WTC11 (cell line): ENCODE measurements around the gene TBC1D22A. TPM values are rescaled to one million over a fixed set of nuclear protein-coding genes. Genes with fewer than 3 reads are reported as not detected.

Experiments used
- ATAC-seq: fragments of 200-7000 bp; cut with Tn5 transposase; 2 replicates; pipeline ENCODE4 v1.10.0; 2021; ENCODE audit warnings: mild to moderate bottlenecking, moderate library complexity
- CTCF ChIA-PET: fragments of 300-600 bp; sonication (Branson Sonifier 250); formaldehyde crosslinking; loops from one replicate; lab custom pipeline; 2021; ENCODE audit warnings: antibody characterized with exemption; lab: Charles Lee
- POLR2A ChIA-PET: fragments of 350-600 bp; sonication (Branson Sonifier 250); formaldehyde crosslinking; loops from one replicate; lab custom pipeline; 2021; ENCODE audit warnings: antibody characterized with exemption; lab: Charles Lee
- DNase-seq: peaks from one replicate; pipeline ENCODE4 v3.0.0; 2021; ENCODE audit warnings: low spot score
- H3K27ac Mint-ChIP-seq: 2 replicates; pipeline ENCODE4 v1.8.0; 2021; ENCODE audit warnings: mixed read lengths
- H3K27me3 Mint-ChIP-seq: 2 replicates; pipeline ENCODE4 v1.8.0; 2021; ENCODE audit warnings: low read depth, mild to moderate bottlenecking, moderate library complexity, mixed read lengths
- H3K36me3 Mint-ChIP-seq: 2 replicates; pipeline ENCODE4 v1.8.0; 2021; ENCODE audit warnings: mixed read lengths
- H3K4me1 Mint-ChIP-seq: 2 replicates; pipeline ENCODE4 v1.8.0; 2022; ENCODE audit warnings: mixed read lengths
- H3K4me3 Mint-ChIP-seq: 2 replicates; pipeline ENCODE4 v1.8.0; 2021; ENCODE audit warnings: mild to moderate bottlenecking, moderate library complexity, mixed read lengths
- H3K9me3 Mint-ChIP-seq: 2 replicates; pipeline ENCODE4 v1.8.0; 2021; ENCODE audit warnings: mixed read lengths
- ARID4B ChIP-seq: sonication (generic); formaldehyde crosslinking; IDR thresholded peaks from 2 replicates; pipeline ENCODE4 v1.8.0; 2023; ENCODE audit warnings: missing genetic modification reagents, mild to moderate bottlenecking, borderline replicate concordance
- CREB1 ChIP-seq: sonication (generic); formaldehyde crosslinking; IDR thresholded peaks from 2 replicates; pipeline ENCODE4 v1.8.0; 2023; ENCODE audit warnings: mild to moderate bottlenecking, missing genetic modification reagents
- EMX1 ChIP-seq: fragments of 250-450 bp; sonication (Bioruptor Pico); IDR thresholded peaks from 2 replicates; pipeline ENCODE4 v1.8.0; 2021; ENCODE audit warnings: mild to moderate bottlenecking
- FOXJ3 ChIP-seq: sonication (generic); formaldehyde crosslinking; IDR thresholded peaks from 2 replicates; pipeline ENCODE4 v1.9.0; 2021; ENCODE audit warnings: missing genetic modification reagents, mild to moderate bottlenecking, borderline replicate concordance
- FOXP4 ChIP-seq: sonication (generic); formaldehyde crosslinking; IDR thresholded peaks from 2 replicates; pipeline ENCODE4 v1.8.0; 2022; ENCODE audit warnings: mild to moderate bottlenecking, missing genetic modification reagents
- GABPB1 ChIP-seq: sonication (generic); formaldehyde crosslinking; IDR thresholded peaks from 2 replicates; pipeline ENCODE4 v1.8.1; 2023; ENCODE audit warnings: mild to moderate bottlenecking, missing genetic modification reagents
- GRHL2 ChIP-seq: fragments of 250-450 bp; sonication (Bioruptor Pico); IDR thresholded peaks from 2 replicates; pipeline ENCODE4 v1.8.0; 2022; ENCODE audit warnings: mild to moderate bottlenecking, moderate library complexity; ENCODE audit not compliant: insufficient replicate concordance, severe bottlenecking
- MAX ChIP-seq: sonication (generic); formaldehyde crosslinking; IDR thresholded peaks from 2 replicates; pipeline ENCODE4 v1.8.0; 2022; ENCODE audit warnings: mild to moderate bottlenecking, missing genetic modification reagents
- NR3C1 ChIP-seq: sonication (generic); formaldehyde crosslinking; conservative IDR thresholded peaks from 2 replicates; pipeline ENCODE4 v1.8.1; 2023; ENCODE audit warnings: low read depth, mild to moderate bottlenecking, missing genetic modification reagents
- PREB ChIP-seq: sonication (generic); formaldehyde crosslinking; IDR thresholded peaks from 2 replicates; pipeline ENCODE4 v1.8.1; 2022; ENCODE audit warnings: mild to moderate bottlenecking, missing genetic modification reagents, moderate library complexity, borderline replicate concordance
- SMAD4 ChIP-seq: sonication (generic); formaldehyde crosslinking; IDR thresholded peaks from 2 replicates; pipeline ENCODE4 v1.8.0; 2022; ENCODE audit warnings: mild to moderate bottlenecking, missing genetic modification reagents
- SP1 ChIP-seq: sonication (generic); formaldehyde crosslinking; conservative IDR thresholded peaks from 2 replicates; pipeline ENCODE4 v1.8.1; 2022; ENCODE audit warnings: missing genetic modification reagents
- TEAD4 ChIP-seq: sonication (generic); formaldehyde crosslinking; IDR thresholded peaks from 2 replicates; pipeline ENCODE4 v1.8.0; 2022; ENCODE audit warnings: mild to moderate bottlenecking, missing genetic modification reagents
- ZBTB21 ChIP-seq: sonication (generic); formaldehyde crosslinking; IDR thresholded peaks from 2 replicates; pipeline ENCODE4 v1.8.1; 2023; ENCODE audit warnings: mild to moderate bottlenecking, missing genetic modification reagents, borderline replicate concordance
- ZNF232 ChIP-seq: sonication (generic); formaldehyde crosslinking; IDR thresholded peaks from 2 replicates; pipeline ENCODE4 v1.8.0; 2022; ENCODE audit warnings: mild to moderate bottlenecking, missing genetic modification reagents
- ZSCAN18 ChIP-seq: fragments of 250-450 bp; sonication (Bioruptor Pico); IDR thresholded peaks from 2 replicates; pipeline ENCODE4 v2.1.2; 2022; ENCODE audit warnings: mild to moderate bottlenecking, moderate library complexity
- total RNA-seq: library from RNA; stranded (reverse); gene quantifications from 3 replicates; pipeline ENCODE4 v1.2.3, GENCODE V29; 2021
- TF ChIP-seq, protein P1 (sequence below): sonication (generic); formaldehyde crosslinking; conservative IDR thresholded peaks from 2 replicates; pipeline ENCODE4 v1.8.1; 2022; ENCODE audit warnings: mild to moderate bottlenecking, missing genetic modification reagents
- TF ChIP-seq, protein P2 (sequence below): sonication (generic); formaldehyde crosslinking; IDR thresholded peaks from 2 replicates; pipeline ENCODE4 v1.8.1; 2023; ENCODE audit warnings: mild to moderate bottlenecking, missing genetic modification reagents, moderate library complexity
- TF ChIP-seq, protein P3 (sequence below): sonication (generic); formaldehyde crosslinking; IDR thresholded peaks from 2 replicates; pipeline ENCODE4 v1.8.0; 2022; ENCODE audit warnings: mild to moderate bottlenecking, missing genetic modification reagents
- TF ChIP-seq, protein P4 (sequence below): sonication (generic); formaldehyde crosslinking; IDR thresholded peaks from 2 replicates; pipeline ENCODE4 v1.8.1; 2023; ENCODE audit warnings: mild to moderate bottlenecking, missing genetic modification reagents

TBC1D22A gene
- total RNA-seq, 1 experiment from 2014 or later: 18.1 TPM

GRCh38 chr22:47000256-47000655 is 237.8 kb downstream of the TBC1D22A start:
- no peak for DNase-seq
- Mint-ChIP-seq H3K27ac (no peak overlapping the region; the same call in 1 of the 2 replicates), H3K4me1 (no peaks in the 10 kb centered on the region), H3K27me3 (no peaks in the 10 kb centered on the region), H3K4me3 (no peak overlapping the region), H3K9me3 (no peaks in the 10 kb centered on the region), H3K36me3 (no peaks in the 10 kb centered on the region)
- ChIA-PET CTCF (interaction anchor here (2.5 kb wide), 1 partner anchor 12 kb away, joined by 8 read pairs; no protein-coding TSS in a partner anchor), POLR2A (no interaction called here)
- ATAC-seq: no peak
- no peak for TF ChIP-seq TEAD4 (CRISPR knock-in tag)
- TF ChIP-seq, protein P1, sequence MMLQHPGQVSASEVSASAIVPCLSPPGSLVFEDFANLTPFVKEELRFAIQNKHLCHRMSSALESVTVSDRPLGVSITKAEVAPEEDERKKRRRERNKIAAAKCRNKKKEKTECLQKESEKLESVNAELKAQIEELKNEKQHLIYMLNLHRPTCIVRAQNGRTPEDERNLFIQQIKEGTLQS: no peak
- no peak for TF ChIP-seq ZNF232 (CRISPR knock-in tag)
- no peak for TF ChIP-seq CREB1 (CRISPR knock-in tag)
- TF ChIP-seq PREB (CRISPR knock-in tag): no peak
- no peak for TF ChIP-seq FOXJ3 (CRISPR knock-in tag)
- no peak for TF ChIP-seq FOXP4
- TF ChIP-seq, protein P2, sequence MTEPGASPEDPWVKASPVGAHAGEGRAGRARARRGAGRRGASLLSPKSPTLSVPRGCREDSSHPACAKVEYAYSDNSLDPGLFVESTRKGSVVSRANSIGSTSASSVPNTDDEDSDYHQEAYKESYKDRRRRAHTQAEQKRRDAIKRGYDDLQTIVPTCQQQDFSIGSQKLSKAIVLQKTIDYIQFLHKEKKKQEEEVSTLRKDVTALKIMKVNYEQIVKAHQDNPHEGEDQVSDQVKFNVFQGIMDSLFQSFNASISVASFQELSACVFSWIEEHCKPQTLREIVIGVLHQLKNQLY (CRISPR knock-in tag): no peak
- TF ChIP-seq GRHL2 (CRISPR knock-in tag): no peak
- TF ChIP-seq GABPB1: no peak
- TF ChIP-seq, protein P3, sequence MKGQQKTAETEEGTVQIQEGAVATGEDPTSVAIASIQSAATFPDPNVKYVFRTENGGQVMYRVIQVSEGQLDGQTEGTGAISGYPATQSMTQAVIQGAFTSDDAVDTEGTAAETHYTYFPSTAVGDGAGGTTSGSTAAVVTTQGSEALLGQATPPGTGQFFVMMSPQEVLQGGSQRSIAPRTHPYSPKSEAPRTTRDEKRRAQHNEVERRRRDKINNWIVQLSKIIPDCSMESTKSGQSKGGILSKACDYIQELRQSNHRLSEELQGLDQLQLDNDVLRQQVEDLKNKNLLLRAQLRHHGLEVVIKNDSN: no peak
- TF ChIP-seq SMAD4 (CRISPR knock-in tag): no peak
- TF ChIP-seq ZSCAN18 (CRISPR knock-in tag): no peak
- no peak for TF ChIP-seq NR3C1 (CRISPR knock-in tag)
- no peak for TF ChIP-seq MAX (CRISPR knock-in tag)
- TF ChIP-seq, protein P4, sequence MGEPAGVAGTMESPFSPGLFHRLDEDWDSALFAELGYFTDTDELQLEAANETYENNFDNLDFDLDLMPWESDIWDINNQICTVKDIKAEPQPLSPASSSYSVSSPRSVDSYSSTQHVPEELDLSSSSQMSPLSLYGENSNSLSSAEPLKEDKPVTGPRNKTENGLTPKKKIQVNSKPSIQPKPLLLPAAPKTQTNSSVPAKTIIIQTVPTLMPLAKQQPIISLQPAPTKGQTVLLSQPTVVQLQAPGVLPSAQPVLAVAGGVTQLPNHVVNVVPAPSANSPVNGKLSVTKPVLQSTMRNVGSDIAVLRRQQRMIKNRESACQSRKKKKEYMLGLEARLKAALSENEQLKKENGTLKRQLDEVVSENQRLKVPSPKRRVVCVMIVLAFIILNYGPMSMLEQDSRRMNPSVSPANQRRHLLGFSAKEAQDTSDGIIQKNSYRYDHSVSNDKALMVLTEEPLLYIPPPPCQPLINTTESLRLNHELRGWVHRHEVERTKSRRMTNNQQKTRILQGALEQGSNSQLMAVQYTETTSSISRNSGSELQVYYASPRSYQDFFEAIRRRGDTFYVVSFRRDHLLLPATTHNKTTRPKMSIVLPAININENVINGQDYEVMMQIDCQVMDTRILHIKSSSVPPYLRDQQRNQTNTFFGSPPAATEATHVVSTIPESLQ: no peak
- TF ChIP-seq ZBTB21 (CRISPR knock-in tag): no peak
- TF ChIP-seq SP1 (CRISPR knock-in tag): no peak
- no peak for TF ChIP-seq ARID4B (CRISPR knock-in tag)
- no peak for TF ChIP-seq EMX1 (CRISPR knock-in tag)
- TF ChIP-seq, all 79 proteins: peak for 0
